Naive thymus-derived CD8-positive, alpha-beta T cell (primary cell): ENCODE results near the gene PPFIA1. TPM values are rescaled to one million over a fixed set of nuclear protein-coding genes. Genes with fewer than 3 reads are reported as not detected.

Source experiments
- ATAC-seq, 2 donors: fragments of 150-1000 bp; cut with Tn5 transposase in 1 of 2; sonication (Bioruptor Pico), chemical (Tn5 transposase) in 1 of 2; 1 replicate in 1 of 2; 2 replicates in 1 of 2; pipeline ENCODE4 v1.10.0; 2021; ENCODE audit warnings: mild to moderate bottlenecking in 2 of 2, moderate library complexity in 2 of 2
- POLR2A ChIA-PET: fragments of 350-600 bp; sonication (Branson Sonifier 250); formaldehyde crosslinking; loops from one replicate; lab custom pipeline; 2021; ENCODE audit warnings: antibody characterized with exemption; lab: Charles Lee
- DNase-seq, 10 donors: peaks; one replicate each; pipeline versions ENCODE4 v3.0.0 to v3.0.0-alpha.2; 2020 to 2022
- H3K27ac Mint-ChIP-seq, 10 donors: one replicate each; pipeline ENCODE4 v1.8.0; 2020 to 2022; ENCODE audit warnings: mild to moderate bottlenecking in 10 of 10, mixed read lengths in 10 of 10, moderate library complexity in 4 of 10, inconsistent platforms in 1 of 10
- H3K27me3 Mint-ChIP-seq, 5 donors: one replicate each; pipeline ENCODE4 v1.8.0; 2021 to 2022; ENCODE audit warnings: mixed read lengths in 5 of 5
- H3K36me3 Mint-ChIP-seq, 3 donors: one replicate each; pipeline ENCODE4 v1.8.0; 2020 to 2022; ENCODE audit warnings: mixed read lengths in 3 of 3, mild to moderate bottlenecking in 2 of 3, inconsistent platforms in 1 of 3
- H3K4me1 Mint-ChIP-seq, 4 donors: one replicate each; pipeline ENCODE4 v1.8.0; 2021 to 2022; ENCODE audit warnings: mixed read lengths in 4 of 4
- H3K4me3 Mint-ChIP-seq, 10 donors: one replicate each; pipeline ENCODE4 v1.8.0; 2020 to 2022; ENCODE audit warnings: mild to moderate bottlenecking in 10 of 10, mixed read lengths in 10 of 10, moderate library complexity in 6 of 10, inconsistent platforms in 1 of 10
- H3K9me3 Mint-ChIP-seq, 9 donors: one replicate each; pipeline ENCODE4 v1.8.0; 2020 to 2022; ENCODE audit warnings: mixed read lengths in 9 of 9, mild to moderate bottlenecking in 3 of 9, inconsistent platforms in 1 of 9, moderate library complexity in 1 of 9
- polyA plus RNA-seq, 3 donors: library from polyadenylated mRNA; unstranded; fragments of 300-500 nt; fragmentation: Illumina TruSeq; gene quantifications; one replicate each; pipeline ENCODE4 v1.2.3, GENCODE V29; 2021
- total RNA-seq, 8 experiments: library from RNA in 2 of 8; stranded (reverse) in 2 of 8; gene quantifications; one replicate each; pipeline ENCODE4 v1.2.3 and lab custom pipeline; 2021 to 2026

Gene PPFIA1
- total and polyA plus RNA-seq, 5 experiments from 2014 or later, result 6.8 to 64.8 (median 15.0) TPM

DNA sequence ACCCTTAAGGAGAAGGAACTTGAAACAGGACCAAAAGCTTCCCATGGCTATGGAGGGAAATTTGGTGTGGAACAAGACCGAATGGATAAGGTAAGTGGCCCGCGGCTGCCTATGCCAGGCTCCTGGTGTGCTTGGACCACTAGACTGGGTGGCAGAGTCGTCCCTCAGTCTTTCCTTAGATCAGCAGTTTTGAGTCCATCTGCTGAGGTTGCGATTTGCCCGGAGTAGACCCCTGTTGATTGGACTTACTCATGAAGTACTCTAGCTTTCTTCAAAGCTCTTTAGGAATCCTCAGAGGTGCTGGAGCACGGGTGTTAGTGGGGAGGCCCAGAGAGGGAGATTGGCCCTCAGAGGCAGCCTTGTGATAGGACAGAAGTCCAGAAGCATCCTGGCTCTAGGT is 139.4 kb downstream of the PPFIA1 start:
- DNase-seq (no peak), ATAC-seq (no peak)
- H3K4me3 Mint-ChIP-seq, result no peak overlapping the region
- POLR2A ChIA-PET, result no interaction called here
- H3K4me1 Mint-ChIP-seq, result peaks cover 0 to 1% (median 0%) of the 10 kb centered on the region in 4 donors
- no peaks in the 10 kb centered on the region for H3K36me3 Mint-ChIP-seq
- peaks cover 2 to 47% (median 18%) of the 10 kb centered on the region in 5 donors for H3K27me3 Mint-ChIP-seq
- H3K27ac Mint-ChIP-seq, result no peak overlapping the region
- H3K9me3 Mint-ChIP-seq, result no peaks in the 10 kb centered on the region

DNA sequence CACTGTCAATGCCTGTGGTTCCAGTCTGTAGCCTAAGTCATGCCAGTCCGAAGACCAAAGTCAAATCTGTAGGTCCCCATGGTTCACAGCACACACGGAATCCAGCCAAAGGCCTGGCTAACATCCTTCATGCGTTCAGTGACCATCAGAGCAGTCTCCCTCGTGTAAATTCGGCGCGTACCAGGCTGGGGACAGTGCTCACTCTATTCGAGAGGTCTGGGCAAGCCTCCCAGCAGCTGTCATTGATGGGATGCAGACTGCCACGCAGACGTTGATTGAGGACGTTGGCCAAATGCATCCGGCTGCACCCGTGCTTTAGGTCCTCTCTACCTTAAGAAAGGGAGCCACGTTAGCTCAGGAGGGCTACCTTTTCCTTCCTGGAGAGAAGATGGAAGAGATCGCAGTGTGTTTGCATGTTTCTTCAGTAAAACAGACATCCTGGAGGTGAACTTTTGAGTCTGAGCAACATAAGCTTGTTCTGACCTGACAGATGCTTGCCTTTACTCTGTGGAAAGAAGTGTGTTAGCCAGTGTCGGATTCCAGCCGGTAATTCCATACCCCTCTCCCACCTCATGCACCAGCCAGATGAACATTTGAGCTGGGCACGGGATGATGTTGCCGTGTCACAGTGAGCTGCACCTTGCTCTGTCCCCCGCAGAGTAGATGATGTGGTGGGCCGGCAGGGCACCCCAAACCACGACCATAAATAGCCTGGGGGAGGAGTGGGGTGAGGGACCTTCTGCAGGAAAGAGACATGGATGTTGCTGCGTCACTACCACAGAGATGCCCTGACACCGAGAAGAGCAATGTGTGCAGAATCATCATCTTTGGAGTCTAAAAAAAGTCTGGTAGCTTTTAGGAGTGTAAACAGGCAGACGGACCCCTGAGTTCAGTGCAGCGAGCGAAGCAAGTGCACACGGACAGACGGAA is 140.1 kb downstream of the PPFIA1 start:
- Mint-ChIP-seq H3K27ac (no peak overlapping the region), H3K27me3 (peaks cover 2 to 52% (median 18%) of the 10 kb centered on the region in 5 donors), H3K36me3 (no peaks in the 10 kb centered on the region), H3K4me1 (peaks cover 0 to 3% (median 0%) of the 10 kb centered on the region in 4 donors), H3K4me3 (no peak overlapping the region), H3K9me3 (no peaks in the 10 kb centered on the region)
- POLR2A ChIA-PET, result no interaction called here
- ATAC-seq (no peak), DNase-seq (no peak)

DNA sequence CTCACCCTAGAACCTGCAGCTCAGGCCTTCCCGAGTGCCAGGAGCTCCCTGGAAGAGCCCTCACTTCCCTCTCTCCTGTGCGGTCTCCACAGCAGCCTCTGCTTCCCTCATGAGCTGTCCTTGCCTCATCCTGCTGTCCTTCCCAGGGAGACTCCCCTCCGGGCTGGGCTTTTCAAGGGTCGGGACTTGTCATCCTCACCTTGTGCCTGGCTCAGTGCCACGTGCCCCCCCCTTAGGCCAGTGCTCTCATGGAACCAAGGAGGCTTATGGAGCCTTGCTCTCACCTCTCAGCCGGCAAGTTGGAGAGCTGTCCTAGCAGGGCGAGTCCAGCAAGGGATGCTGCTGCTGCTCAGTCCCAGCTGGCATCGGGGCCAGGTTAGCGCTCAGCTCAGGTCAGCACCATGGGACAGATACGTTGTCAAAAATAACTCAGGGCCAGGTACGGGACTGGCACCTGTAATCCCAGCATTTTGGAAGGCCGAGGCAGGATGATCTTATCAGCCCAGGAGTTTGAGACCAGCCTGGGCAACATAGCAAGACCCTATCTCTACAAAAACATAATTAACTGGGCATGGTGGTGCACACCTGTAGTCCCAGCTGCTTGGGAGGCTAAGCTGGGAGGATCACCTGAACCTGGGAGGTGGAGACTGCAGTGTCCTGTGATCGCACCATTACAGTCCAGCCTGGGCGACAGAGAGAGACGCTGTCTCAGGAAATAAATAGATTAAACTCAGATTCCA is 141.4 kb downstream of the PPFIA1 start:
- H3K4me1 Mint-ChIP-seq, result peaks cover 2 to 4% (median 3%) of the 10 kb centered on the region in 4 donors
- no peaks in the 10 kb centered on the region for H3K36me3 Mint-ChIP-seq
- peaks cover 2 to 52% (median 26%) of the 10 kb centered on the region in 5 donors for H3K27me3 Mint-ChIP-seq
- H3K4me3 Mint-ChIP-seq, result no peak overlapping the region
- H3K9me3 Mint-ChIP-seq, result no peaks in the 10 kb centered on the region
- ATAC-seq (no peak), DNase-seq (no peak)
- H3K27ac Mint-ChIP-seq, result no peak overlapping the region
- POLR2A ChIA-PET, result no interaction called here

DNA sequence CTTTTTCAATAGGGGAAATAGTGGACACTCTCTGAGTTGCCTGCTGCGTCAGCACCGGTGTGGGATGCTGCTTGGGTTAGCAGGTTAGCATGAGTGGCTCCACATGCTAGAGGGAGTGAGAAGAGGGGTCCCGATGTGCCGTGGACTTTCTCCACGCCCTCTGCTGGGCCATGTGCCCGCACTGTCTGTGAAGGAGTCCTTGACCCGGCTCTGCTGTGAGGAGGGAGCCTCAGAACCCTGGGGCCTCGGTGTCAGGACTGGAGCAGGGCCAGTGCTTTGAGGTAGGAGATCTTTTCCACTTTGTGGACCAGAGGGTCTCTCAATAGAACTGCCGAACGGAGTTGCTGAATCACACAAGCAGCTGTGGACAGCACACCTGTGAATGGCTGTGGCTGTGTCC is 142.7 kb downstream of the PPFIA1 start:
- ATAC-seq, result no peak
- peaks cover 2 to 52% (median 27%) of the 10 kb centered on the region in 5 donors for H3K27me3 Mint-ChIP-seq
- H3K27ac Mint-ChIP-seq, result no peak overlapping the region
- H3K4me1 Mint-ChIP-seq, result peaks cover 2 to 4% (median 3%) of the 10 kb centered on the region in 4 donors
- POLR2A ChIA-PET, result no interaction called here
- H3K4me3 Mint-ChIP-seq, result no peak overlapping the region
- no peak for DNase-seq
- H3K9me3 Mint-ChIP-seq, result no peaks in the 10 kb centered on the region
- no peaks in the 10 kb centered on the region for H3K36me3 Mint-ChIP-seq

DNA sequence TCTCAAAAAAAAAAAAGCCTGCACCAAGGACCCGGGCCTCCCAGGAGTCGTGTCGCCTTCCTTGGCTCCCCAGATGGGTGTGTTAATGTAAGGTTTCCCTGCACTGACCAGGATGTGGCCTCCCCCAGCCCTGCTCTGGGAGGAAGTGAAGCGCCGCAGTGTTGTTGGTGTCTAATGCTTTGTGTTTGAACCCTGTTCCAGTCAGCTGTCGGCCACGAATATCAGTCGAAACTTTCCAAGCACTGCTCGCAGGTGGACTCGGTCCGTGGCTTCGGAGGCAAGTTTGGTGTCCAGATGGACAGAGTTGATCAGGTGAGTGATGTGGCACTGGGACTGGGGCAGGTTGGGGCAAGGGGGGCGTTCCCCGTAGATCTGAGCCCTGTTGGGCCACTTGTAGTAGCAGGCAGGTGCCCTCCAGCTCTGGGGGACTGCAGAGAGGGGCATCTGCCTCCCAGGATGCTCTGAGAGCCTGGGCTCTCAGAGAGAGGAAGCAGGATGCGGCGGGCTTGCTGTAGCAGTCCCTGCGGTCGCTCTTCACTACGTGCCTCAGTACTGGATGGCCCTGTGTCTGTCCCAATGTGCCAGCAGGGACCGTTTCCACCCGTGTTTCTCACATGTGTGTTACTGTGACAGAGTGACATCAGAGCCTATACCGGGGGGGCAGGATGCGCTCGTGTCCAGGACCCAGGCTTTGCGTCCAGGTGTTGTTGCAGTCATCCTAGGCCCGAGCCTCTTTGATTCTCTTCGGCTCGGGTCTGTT is 144.0 kb downstream of the PPFIA1 start:
- Mint-ChIP-seq H3K27me3 (peaks cover 2 to 47% (median 25%) of the 10 kb centered on the region in 5 donors), H3K4me1 (peaks cover 2 to 4% (median 3%) of the 10 kb centered on the region in 4 donors), H3K36me3 (no peaks in the 10 kb centered on the region), H3K9me3 (no peaks in the 10 kb centered on the region), H3K27ac (peak overlapping the region in 1 of 10 donors; percentile 20), H3K4me3 (no peak overlapping the region)
- POLR2A ChIA-PET, result no interaction called here
- ATAC-seq (no peak), DNase-seq (no peak)

DNA sequence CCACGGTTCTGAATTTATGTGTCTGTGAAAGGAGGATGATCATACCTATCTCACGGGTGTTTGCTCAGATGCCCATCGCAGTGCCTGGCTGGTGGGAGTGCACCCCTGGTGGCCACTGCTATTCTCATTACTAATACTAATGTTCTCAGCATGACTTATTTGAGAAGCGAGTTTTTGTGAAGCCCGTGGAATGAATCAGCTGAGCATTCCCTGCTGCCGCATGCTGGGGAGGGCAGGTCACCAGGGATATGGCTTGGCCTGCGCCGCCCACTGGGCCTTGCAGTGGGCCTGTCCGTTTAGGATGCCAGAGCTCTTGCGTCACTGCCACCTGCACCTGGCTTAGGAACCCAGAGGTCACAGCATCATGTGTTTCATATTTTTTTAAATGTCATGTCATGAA is 144.7 kb downstream of the PPFIA1 start:
- POLR2A ChIA-PET, result no interaction called here
- Mint-ChIP-seq H3K36me3 (no peaks in the 10 kb centered on the region), H3K4me3 (no peak overlapping the region), H3K27me3 (peaks cover 2 to 43% (median 25%) of the 10 kb centered on the region in 5 donors), H3K27ac (peak overlapping the region in 1 of 10 donors; percentile 20), H3K9me3 (no peaks in the 10 kb centered on the region), H3K4me1 (peaks cover 2 to 4% (median 3%) of the 10 kb centered on the region in 4 donors)
- DNase-seq, result no peak
- ATAC-seq, result no peak

DNA sequence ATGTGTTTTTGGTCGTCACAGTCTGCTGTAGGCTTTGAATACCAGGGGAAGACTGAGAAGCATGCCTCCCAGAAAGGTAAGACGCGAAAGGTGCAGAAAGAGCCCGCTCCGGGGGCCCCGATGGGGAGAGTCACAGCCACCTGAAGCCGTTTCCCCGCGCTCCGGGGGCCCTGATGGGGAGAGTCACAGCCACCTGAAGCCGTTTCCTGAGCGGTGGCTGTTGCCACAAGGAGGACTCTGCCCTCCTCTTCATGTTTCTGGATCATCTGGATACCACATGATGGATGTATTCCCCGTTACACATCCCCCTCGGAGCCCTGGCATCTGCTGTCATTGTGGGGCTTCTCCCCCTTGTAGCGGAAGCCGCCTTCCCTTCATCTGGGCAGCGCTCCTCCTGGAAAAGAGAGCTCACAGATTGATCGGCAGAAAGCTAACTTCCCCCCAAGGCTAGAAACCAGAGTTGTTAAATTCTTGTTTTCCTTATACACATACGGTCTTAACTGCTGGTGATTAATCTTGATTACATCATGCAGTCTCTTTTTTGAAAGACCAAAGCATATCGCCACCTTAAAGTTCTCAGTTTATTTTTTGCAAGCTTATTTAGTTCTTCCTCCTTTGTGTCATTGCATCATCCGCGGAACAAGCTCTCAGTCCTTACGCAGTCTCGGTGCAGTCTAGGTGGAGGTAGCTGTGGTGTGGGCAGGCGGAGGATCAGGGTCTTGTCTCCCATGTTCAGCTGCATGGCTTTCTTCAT is 145.3 kb downstream of the PPFIA1 start:
- peaks cover 2 to 4% (median 3%) of the 10 kb centered on the region in 4 donors for H3K4me1 Mint-ChIP-seq
- no peaks in the 10 kb centered on the region for H3K9me3 Mint-ChIP-seq
- ATAC-seq (no peak), DNase-seq (no peak)
- H3K4me3 Mint-ChIP-seq, result no peak overlapping the region
- no peaks in the 10 kb centered on the region for H3K36me3 Mint-ChIP-seq
- peaks cover 2 to 38% (median 19%) of the 10 kb centered on the region in 5 donors for H3K27me3 Mint-ChIP-seq
- no peak overlapping the region for H3K27ac Mint-ChIP-seq
- POLR2A ChIA-PET, result no interaction called here

DNA sequence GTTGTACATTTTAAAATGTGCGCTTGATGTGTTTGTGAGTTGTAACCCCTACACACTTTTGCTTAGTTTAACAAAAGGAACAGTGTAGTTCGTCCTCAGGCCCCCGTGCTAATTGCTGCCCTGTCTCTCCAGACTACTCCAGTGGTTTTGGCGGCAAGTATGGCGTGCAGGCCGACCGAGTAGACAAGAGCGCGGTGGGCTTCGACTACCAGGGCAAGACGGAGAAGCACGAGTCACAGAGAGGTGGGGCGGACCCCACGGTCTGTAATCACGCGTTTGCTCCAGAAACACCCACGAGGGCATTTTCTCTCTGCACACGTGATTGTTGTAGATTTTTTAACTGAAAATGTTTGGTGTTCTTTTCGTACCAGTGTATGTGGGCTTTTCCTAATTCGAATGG is 146.4 kb downstream of the PPFIA1 start:
- ATAC-seq (no peak), DNase-seq (no peak)
- Mint-ChIP-seq H3K4me3 (no peak overlapping the region), H3K27ac (peak overlapping the region in 1 of 10 donors; percentile 9), H3K27me3 (peaks cover 2 to 34% (median 17%) of the 10 kb centered on the region in 5 donors), H3K36me3 (no peaks in the 10 kb centered on the region), H3K9me3 (no peaks in the 10 kb centered on the region), H3K4me1 (peaks cover 2 to 4% (median 3%) of the 10 kb centered on the region in 4 donors)
- POLR2A ChIA-PET, result no interaction called here

DNA sequence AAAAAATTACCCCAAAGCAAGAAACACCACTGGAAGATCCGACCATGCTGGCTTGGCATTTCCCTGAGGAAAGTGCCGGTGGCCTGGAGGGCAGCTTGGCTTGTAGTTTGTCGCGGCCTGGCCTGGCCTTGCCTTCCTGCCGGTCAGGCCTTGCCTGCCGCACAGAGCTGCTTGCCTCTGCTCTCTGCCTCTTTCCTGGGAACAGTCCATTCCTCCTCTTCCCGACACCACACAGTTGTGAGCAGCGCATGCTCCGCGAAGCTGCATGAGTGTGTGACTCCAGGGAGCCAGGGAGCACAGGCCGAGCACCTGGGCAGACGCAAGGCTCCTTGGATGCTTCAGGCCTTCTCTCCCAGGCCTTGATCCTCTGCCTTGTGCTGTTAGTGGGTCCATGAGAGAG is 147.6 kb downstream of the PPFIA1 start:
- POLR2A ChIA-PET, result no interaction called here
- Mint-ChIP-seq H3K4me1 (peaks cover 2 to 4% (median 3%) of the 10 kb centered on the region in 4 donors), H3K9me3 (no peaks in the 10 kb centered on the region), H3K27ac (no peak overlapping the region), H3K36me3 (no peaks in the 10 kb centered on the region), H3K4me3 (no peak overlapping the region), H3K27me3 (peaks cover 0 to 27% (median 18%) of the 10 kb centered on the region in 5 donors)
- DNase-seq, result no peak
- no peak for ATAC-seq

DNA sequence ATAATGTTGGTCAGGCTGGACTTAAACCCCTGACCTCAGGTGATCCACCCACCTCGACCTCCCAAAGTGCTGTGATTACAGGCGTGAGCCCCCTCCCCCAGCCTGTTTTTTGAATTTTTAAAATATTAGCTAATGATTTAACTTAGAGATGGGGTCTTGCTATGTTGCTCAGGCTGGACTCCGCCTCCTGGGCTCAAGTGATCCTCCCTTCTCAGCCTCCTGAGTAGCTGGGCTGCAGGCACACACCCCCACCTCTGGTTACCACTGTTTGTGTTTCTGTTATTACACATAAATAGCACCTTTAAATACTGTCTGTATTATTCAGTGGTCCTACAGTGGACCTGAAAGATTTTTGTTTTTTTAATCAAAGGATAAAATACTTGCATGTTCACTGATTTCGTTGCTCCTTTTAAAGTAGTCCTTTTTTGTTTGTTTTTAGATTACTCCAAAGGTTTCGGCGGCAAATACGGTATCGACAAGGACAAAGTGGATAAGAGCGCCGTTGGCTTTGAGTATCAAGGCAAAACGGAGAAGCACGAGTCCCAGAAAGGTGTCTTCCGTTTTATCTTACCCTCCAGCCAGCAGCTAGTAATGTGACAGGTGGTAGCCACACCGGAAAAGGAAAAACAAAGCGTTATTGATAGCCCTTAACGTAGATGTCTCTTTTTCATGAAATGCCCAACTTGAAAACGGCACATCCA is 149.0 kb downstream of the PPFIA1 start:
- H3K4me1 Mint-ChIP-seq, result peaks cover 4 to 6% (median 5%) of the 10 kb centered on the region in 4 donors
- POLR2A ChIA-PET, result no interaction called here
- H3K9me3 Mint-ChIP-seq, result no peaks in the 10 kb centered on the region
- peaks cover 0 to 32% (median 25%) of the 10 kb centered on the region in 5 donors for H3K27me3 Mint-ChIP-seq
- no peak overlapping the region for H3K4me3 Mint-ChIP-seq
- H3K27ac Mint-ChIP-seq, result no peak overlapping the region
- no peak for DNase-seq
- no peak for ATAC-seq
- no peaks in the 10 kb centered on the region for H3K36me3 Mint-ChIP-seq

DNA sequence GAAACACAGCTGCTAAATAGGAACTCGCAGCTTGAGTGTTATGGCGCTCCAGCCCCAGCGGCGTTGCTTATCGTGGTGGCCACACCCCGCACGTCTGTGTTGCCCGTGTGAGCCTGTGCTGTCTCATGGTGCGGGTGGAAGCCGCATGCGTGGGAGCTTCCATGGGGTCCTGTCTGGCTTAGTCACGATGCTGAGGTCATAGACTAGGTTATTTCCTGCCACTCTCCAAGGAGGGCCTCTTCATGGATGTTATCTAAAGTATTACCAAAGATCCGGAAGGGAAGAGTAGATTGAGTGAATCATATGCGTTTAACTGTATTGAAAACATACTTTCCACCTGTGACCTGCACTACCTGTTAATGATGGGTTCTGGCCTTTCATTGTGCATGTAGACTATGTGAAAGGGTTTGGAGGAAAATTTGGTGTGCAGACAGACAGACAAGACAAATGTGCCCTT is 149.5 kb downstream of the PPFIA1 start:
- no peaks in the 10 kb centered on the region for H3K9me3 Mint-ChIP-seq
- peaks cover 0 to 30% (median 24%) of the 10 kb centered on the region in 5 donors for H3K27me3 Mint-ChIP-seq
- DNase-seq, result no peak
- H3K36me3 Mint-ChIP-seq, result no peaks in the 10 kb centered on the region
- no peak for ATAC-seq
- H3K4me3 Mint-ChIP-seq, result no peak overlapping the region
- H3K27ac Mint-ChIP-seq, result no peak overlapping the region
- POLR2A ChIA-PET, result no interaction called here
- peaks cover 4 to 6% (median 4%) of the 10 kb centered on the region in 4 donors for H3K4me1 Mint-ChIP-seq
